ENCODE data around the gene PHTF1. TPM values are rescaled to one million over a fixed set of nuclear protein-coding genes. Genes with fewer than 3 reads are reported as not detected.

PHTF1 gene
- total and polyA plus RNA-seq, 10 of the 15 experiments (the other 5 are each of a cell fraction or from before 2014, with no cell fraction given), result 7.8 to 37.6 (median 24.1) TPM

GRCh38 chr1:113784104-113784779, 25.0 kb upstream of the PHTF1 start (continued):
- TF ChIP-seq, protein P1, sequence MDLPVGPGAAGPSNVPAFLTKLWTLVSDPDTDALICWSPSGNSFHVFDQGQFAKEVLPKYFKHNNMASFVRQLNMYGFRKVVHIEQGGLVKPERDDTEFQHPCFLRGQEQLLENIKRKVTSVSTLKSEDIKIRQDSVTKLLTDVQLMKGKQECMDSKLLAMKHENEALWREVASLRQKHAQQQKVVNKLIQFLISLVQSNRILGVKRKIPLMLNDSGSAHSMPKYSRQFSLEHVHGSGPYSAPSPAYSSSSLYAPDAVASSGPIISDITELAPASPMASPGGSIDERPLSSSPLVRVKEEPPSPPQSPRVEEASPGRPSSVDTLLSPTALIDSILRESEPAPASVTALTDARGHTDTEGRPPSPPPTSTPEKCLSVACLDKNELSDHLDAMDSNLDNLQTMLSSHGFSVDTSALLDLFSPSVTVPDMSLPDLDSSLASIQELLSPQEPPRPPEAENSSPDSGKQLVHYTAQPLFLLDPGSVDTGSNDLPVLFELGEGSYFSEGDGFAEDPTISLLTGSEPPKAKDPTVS (IDR thresholded peaks at IDR 0.05; ENCODE audit: low read depth, low read length), result no peak
- TF ChIP-seq MEF2B (IDR thresholded peaks at IDR 0.05; ENCODE audit: partially characterized antibody, poor library complexity, severe bottlenecking) (peak; percentile 63), NBN (IDR thresholded peaks at IDR 0.05) (0 out of 2 replicates have a peak, but pooled peaks have one; percentile 41), ATF2 (IDR thresholded peaks at IDR 0.05; ENCODE audit: low read length) (peak; percentile 58; the same call in 1 of the 2 replicates), SRF (IDR thresholded peaks at IDR 0.05; ENCODE audit: low read depth in 2 of 2, low read length in 2 of 2) (no peak), CREM (IDR thresholded peaks at IDR 0.05; ENCODE audit: low read depth) (peak; percentile 58; the same call in 1 of the 2 replicates), ZNF274 (IDR thresholded peaks at IDR 0.05; ENCODE audit: insufficient read depth, insufficient read length) (no peak), NFYB (IDR thresholded peaks at IDR 0.05; ENCODE audit: insufficient read depth, low read depth, low read length) (no peak), TARDBP (IDR thresholded peaks at IDR 0.05; ENCODE audit: borderline replicate concordance) (no peak), NFIC (IDR thresholded peaks at IDR 0.05; ENCODE audit: low read depth, low read length) (peak; percentile 66; the same call in 1 of the 2 replicates), MTA2 (IDR thresholded peaks at IDR 0.05; ENCODE audit: low read depth) (peak; percentile 91), IKZF2 (IDR thresholded peaks at IDR 0.05) (peak; percentile 19 to 31; a peak in 2 of 4 replicates), JUNB (IDR thresholded peaks at IDR 0.05) (peak; percentile 66), BHLHE40 (IDR thresholded peaks at IDR 0.05; ENCODE audit: borderline replicate concordance in 1 of 2, low read depth in 2 of 2, low read length in 1 of 2) (peak; percentile 26 to 66; a peak in 2 of 4 replicates), ZNF24 (IDR thresholded peaks at IDR 0.05) (0 out of 2 replicates have a peak, but pooled peaks have one; percentile 37), YBX1 (IDR thresholded peaks at IDR 0.05) (no peak), MXI1 (IDR thresholded peaks at IDR 0.05; ENCODE audit: low read depth, low read length) (peak; percentile 37; the same call in 1 of the 2 replicates), DPF2 (IDR thresholded peaks at IDR 0.05) (0 out of 2 replicates have a peak, but pooled peaks have one; percentile 61), CHD2 (IDR thresholded peaks at IDR 0.05; ENCODE audit: borderline replicate concordance, low read depth, low read length) (0 out of 2 replicates have a peak, but pooled peaks have one; percentile 19), WRNIP1 (IDR thresholded peaks at IDR 0.05; ENCODE audit: borderline replicate concordance, low read depth, low read length) (no peak), RBBP5 (conservative IDR thresholded peaks at IDR 0.05) (no peak), IKZF1 (conservative IDR thresholded peaks at IDR 0.05) (peak; percentile 54; the same call in 1 of the 2 replicates), TCF3 (IDR thresholded peaks at IDR 0.05; ENCODE audit: borderline replicate concordance, insufficient read depth, low read depth, low read length) (0 out of 2 replicates have a peak, but pooled peaks have one; percentile 16), EP300 (IDR thresholded peaks at IDR 0.05; ENCODE audit: borderline replicate concordance in 1 of 2, control insufficient read depth in 1 of 2, low read depth in 2 of 2, low read length in 2 of 2) (peak; percentile 40 to 69; a peak in 2 of 4 replicates), ZBED1 (IDR thresholded peaks at IDR 0.05; ENCODE audit: borderline replicate concordance) (no peak)
- TF ChIP-seq, protein P2, sequence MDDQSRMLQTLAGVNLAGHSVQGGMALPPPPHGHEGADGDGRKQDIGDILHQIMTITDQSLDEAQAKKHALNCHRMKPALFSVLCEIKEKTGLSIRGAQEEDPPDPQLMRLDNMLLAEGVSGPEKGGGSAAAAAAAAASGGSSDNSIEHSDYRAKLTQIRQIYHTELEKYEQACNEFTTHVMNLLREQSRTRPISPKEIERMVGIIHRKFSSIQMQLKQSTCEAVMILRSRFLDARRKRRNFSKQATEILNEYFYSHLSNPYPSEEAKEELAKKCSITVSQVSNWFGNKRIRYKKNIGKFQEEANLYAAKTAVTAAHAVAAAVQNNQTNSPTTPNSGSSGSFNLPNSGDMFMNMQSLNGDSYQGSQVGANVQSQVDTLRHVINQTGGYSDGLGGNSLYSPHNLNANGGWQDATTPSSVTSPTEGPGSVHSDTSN (IDR thresholded peaks at IDR 0.05; ENCODE audit: insufficient replicate concordance, low read depth, low read length), result peak; percentile 28
